C4-2B (cell line): ENCODE measurements around the gene CUX1.

Experiments
- ZFX ChIP-seq: fragments of 450-650 bp; IDR thresholded peaks from 2 replicates; pipeline ENCODE4 v1.6.1; 2017
- TF ChIP-seq, protein P1 (sequence below): fragments of 450-650 bp; conservative IDR thresholded peaks from 2 replicates; pipeline ENCODE4 v1.5.1; 2017; ENCODE audit warnings: mild to moderate bottlenecking

DNA sequence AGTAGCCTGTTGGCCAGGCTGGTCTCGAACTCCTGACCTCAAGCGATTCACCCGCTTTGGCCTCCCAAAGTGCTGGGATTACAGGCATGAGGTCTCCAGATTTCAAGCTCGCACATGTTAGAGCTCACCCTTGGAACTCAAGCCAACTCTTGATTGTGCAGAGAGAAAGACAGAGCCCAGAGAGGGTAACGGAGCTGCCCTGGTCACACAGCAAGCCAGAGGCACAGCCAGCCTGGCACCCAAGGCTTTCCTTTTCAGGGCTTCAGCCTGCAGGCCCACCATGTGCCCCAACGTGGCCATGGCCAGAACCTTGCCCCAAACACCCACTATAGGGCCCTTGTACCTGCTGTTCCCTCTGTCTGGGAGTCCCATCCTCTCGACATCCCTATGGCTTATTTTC, 49.1 kb upstream of the CUX1 start:
- TF ChIP-seq, protein P1, sequence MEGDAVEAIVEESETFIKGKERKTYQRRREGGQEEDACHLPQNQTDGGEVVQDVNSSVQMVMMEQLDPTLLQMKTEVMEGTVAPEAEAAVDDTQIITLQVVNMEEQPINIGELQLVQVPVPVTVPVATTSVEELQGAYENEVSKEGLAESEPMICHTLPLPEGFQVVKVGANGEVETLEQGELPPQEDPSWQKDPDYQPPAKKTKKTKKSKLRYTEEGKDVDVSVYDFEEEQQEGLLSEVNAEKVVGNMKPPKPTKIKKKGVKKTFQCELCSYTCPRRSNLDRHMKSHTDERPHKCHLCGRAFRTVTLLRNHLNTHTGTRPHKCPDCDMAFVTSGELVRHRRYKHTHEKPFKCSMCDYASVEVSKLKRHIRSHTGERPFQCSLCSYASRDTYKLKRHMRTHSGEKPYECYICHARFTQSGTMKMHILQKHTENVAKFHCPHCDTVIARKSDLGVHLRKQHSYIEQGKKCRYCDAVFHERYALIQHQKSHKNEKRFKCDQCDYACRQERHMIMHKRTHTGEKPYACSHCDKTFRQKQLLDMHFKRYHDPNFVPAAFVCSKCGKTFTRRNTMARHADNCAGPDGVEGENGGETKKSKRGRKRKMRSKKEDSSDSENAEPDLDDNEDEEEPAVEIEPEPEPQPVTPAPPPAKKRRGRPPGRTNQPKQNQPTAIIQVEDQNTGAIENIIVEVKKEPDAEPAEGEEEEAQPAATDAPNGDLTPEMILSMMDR: no peak
- TF ChIP-seq ZFX: no peak
